HG02610 (cell line): ENCODE data around the gene CAPSL.
"Not testable (repeated sequence)": the region's sequence is repeated elsewhere in the genome, so short reads cannot be mapped to it uniquely, and the experiment has no call there.

Experiments used
- ATAC-seq: cut with Tn5 transposase; IDR thresholded peaks from one replicate; pipeline ENCODE4 v1.9.1; 2021; ENCODE audit warnings: mild to moderate bottlenecking, moderate library complexity; ENCODE audit not compliant: unreplicated experiment

CAPSL gene

DNA sequence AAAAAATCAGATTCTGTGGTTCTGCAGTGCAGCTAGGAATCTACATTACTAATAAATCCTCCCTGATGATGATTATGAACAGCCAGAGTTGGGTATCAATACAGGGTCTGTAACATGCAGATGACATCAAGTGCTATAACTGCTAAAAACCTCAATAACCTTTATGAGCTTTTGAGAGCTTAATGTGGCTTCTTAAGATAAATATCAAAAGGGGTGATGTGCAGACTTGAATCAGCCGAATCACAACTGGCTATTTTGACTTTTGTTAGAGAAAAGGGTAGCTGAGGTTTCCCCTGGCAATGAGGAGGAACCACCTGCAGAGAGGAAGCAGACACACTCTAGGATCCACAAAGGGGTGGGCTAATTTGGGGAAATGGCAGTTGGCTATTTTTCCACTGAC, 30.2 kb downstream of the CAPSL start:
- ATAC-seq: no peak

DNA sequence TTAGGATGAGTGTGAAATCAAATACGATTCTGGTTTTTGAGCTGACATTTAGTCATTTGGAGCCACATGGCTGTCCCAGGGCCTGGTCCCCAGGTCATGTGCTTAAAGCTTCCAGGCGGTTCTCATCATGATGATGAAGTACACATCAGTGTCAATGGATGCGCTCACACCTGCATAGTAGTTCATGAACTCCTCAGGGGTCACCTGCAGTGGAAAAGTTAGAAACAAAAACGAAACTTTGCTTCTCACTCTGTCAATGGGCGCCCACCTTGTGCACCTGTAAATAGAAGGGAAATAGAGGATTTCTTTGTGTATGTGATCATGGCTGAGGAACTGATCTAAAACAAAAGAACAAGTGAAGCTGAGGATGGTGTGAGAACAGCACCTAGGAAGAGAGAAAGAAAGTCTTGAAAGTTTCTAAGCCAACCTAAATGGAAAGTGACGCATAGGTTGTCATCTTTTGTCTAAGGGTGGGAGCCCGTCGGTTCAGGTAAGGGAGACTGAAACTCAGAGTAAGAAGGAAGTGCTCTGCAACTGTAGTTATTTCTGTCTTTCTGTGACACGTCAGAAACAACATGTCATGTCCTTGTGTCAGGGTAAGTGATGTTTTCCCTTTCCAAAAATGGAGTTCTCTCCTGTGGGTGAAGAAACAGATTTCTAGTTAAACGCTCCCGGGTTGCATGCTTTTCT, 33.8 kb downstream of the CAPSL start:
- peak; percentile 70 for ATAC-seq

DNA sequence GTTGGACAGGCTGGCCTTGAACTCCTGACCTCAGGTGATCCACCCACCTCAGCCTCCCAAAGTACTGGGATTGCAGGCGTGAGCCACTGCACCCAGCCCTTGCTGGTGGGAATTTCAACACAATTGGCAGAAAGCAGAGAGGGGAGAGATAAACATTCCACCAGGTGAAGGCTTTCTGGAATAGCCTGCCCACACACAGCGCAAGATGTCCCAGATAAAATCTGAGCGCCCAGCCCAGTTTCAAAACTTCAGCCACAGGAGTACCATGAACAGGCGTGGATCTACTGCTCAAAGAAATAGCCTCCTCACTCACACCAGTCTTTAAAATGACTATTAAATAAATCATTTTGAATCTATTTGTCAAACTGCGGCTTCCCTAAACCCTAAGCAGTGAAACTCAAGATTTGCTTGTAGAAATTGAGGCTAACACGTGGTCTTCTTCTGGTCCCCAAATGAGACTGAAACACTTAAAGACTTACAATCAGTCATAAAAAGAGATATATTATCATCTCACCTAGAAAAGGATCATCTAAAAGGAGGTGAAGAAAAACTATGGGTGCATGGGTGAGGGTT, 34.7 kb downstream of the CAPSL start:
- no peak for ATAC-seq

DNA sequence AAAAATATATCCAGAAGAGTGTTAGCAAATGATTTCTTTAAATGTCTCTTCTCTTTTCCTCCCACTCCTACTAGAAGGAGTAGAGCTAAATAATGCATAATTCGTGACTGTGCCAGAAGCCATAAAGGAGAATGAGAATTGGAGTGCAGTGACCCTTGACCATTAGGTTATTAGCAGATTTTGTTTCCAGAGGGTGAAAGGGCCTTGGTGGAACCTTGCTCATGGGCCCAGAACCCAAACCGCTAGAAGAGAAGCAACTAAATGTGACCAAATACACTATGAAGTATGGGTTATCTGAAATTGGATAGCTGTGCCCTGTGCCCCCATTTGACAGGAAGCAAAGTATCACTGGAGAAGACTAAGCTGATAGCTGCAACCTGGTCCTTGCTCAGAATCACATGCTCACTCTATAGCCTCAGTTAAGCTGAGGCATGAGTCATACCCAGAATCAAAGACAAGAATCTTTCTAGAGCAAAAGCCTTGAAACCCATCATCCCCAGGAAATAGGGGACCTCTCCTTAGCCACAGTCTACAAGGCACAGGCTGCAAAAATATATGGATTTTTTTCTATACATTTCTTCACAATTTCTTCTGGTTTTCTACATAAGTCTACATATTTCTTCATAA, 36.3 kb downstream of the CAPSL start:
- peak; percentile 61 for ATAC-seq

DNA sequence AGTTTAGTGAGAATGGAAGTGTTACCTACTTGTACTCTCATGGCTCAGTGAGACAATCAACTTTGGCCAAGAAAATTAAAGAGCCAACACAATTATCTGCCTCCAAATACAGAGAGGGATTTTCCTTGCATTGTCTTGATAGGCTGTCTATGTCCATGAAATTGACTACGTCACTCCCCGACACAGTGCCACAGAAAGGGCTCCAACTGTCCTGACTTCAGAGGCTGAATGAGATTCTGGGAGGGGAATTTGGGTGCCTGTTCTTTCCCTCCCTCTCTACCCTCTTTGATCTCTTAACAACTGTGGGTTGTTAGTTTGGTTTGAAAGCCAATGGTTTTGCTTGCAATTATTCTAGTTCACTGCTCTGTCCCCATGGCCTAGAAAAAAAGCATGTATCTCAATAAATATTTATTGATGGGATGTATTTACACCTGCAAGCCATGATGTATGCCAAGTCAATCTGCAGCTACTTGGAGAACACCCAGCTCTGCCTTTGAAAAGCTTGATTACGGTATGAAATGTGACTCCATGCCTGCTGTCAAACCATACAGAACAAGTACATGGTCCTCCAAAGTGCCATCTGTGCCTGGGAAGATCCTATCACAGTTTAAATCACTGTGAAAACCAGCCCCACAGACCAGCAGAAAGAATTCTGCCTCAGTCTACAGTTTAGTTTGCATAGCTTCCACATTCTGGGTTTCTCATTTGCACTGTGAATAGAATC, 37.3 kb downstream of the CAPSL start:
- ATAC-seq: no peak

DNA sequence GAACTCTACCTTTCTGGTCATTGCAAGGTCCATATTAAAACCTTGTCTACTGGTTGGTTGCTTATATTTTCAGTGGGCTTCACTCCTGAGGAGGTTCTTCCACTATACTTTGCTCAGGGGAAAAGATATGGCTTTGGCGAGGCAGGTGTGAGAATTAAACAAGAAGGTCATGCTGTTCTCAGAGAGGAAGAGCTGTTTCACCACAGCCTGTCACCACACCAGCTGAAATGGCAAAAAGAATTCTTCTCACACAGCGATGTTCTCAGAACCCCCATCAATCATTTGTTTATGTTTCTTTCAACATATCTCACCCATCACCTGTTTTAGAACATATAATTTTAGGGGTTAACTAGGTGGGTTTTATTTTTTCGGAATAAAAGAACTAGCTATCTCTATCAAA, 38.6 kb downstream of the CAPSL start:
- no peak for ATAC-seq

DNA sequence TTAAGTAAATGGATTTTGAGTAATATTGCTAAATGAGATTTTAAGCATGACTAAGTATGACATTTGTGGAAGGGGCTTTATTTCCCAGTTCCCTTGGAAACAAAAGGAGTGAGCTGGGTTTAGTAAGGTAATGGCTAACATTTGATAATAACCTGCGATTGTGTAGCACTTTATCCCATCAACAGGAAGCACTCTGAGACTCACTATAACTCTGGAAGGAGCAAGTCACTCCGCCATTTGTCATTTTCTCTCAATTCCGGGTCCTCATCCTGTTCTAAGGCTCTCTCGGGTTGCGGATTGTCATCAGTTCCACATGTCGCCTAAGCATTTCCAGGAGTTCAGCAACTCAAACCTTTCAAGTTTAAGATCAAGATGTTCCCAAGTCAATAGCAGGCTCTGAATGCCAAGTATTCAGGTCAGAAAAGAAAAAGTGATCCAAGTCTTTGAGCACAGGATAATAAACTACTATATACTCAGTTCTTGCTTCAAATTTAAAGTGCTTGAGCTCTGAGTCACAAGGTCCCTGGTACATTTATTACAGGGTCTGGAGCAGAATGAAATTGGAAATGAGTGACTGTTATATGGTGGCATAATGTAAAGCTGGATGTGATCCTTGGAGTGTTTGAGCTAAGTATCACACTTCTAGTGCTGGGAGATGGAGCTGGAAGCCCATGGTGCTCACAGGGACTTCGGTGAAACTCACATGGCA, 39.3 kb downstream of the CAPSL start:
- no peak for ATAC-seq

GRCh38 chr5:35894131-35894530, 44.3 kb downstream of the CAPSL start:
- no peak for ATAC-seq

DNA sequence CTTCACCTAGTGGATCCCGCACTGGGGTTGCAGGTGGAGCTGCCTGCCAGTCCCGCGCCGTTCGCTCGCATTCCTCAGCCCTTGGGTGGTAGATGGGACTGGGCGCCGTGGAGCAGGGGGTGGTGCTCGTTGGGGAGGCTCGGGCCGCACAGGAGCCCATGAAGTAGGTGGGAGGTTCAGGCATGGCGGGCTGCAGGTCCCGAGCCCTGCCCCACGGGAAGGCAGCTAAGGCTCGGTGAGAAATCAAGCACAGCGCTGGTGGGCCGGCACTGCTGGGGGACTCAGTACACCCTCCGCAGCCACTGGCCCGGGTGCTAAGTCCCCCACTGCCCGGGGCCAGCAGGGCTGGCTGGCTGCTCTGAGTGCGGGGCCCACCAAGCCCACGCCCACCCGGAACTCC, 45.6 kb downstream of the CAPSL start:
- ATAC-seq: not testable (repeated sequence)

GRCh38 chr5:35890021-35891020, 48.1 kb downstream of the CAPSL start:
- no peak for ATAC-seq

- ATAC-seq: no peak
Measured at GRCh38 chr5:35887321-35888100, 50.9 kb downstream of the CAPSL start.

DNA sequence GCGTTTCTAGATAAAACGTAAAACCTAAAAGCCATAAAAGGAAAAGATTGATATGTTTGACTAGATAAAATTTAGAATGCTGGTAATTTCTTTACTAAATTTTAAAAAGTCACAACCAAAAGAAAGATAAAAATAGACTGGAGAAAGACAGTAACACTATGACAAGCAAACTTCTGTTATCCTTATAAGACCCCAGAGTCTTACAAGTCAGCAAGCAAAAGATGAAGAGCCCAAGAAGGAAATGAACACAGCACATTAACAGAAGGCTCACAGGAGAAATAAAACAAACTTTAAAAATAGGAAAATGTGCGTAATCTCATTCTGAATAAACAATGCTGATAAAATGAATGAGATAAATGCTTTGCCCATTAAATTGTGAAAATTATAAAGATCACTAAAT, 52.0 kb downstream of the CAPSL start:
- no peak for ATAC-seq

DNA sequence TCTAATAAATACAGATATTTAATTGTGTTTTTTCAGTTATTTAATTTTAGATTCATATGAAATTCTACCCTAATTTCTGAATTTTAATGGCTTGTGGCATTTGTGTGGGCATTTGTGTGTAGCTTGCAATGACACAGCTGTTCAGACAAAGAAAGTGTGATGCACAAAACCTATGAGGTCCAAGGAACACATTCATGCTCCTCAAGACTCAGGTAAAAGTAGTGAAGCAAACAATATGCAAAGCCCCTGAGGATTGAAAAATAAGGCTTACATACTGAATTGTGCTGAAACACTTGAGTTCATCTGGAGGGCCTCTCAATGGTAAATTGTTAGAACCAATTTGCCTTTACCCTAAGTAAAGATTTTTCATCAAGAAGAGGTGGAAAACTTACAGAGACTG, 53.6 kb downstream of the CAPSL start:
- peak; percentile 17 for ATAC-seq

DNA sequence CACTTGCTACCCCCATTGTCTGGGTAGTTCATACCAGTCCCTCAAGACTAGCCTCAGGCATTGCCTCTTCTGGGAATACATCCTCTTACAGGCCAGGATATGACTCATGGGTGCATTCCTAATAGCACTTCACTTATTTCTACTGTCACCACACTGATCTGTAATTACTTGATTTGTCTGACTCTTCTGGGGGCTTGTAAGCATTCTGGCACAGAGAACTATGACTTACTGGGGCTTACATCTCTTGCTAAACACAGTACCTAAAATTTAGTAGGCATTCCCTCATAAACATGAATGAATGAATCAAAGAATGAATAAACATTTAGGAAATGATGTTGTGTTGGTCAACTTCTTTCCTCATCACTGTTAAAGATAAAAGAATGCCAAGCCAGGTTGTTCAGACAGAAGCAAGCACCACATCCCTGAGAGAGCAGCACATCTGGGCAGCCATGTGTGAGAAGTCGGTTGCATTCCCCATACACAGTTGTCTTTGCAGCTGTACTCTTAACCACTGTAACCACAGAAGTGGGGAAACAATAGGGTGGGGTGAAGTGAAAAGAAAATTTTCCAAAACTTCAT, 54.1 kb downstream of the CAPSL start:
- ATAC-seq: peak; percentile 75

- ATAC-seq: no peak
Measured at GRCh38 chr5:35881758-35882157, 56.7 kb downstream of the CAPSL start.

GRCh38 chr5:35880156-35880555, 58.3 kb downstream of the CAPSL start:
- no peak for ATAC-seq

- no peak for ATAC-seq
Measured at GRCh38 chr5:35879649-35880048, 58.8 kb downstream of the CAPSL start.

- ATAC-seq: no peak
Measured at GRCh38 chr5:35879096-35879495, 59.3 kb downstream of the CAPSL start.

GRCh38 chr5:35878079-35878478, 60.3 kb downstream of the CAPSL start:
- no peak for ATAC-seq
